Muscle of arm (tissue), 12 donors: ENCODE results near the gene WWOX. TPM values are rescaled to one million over a fixed set of nuclear protein-coding genes. Genes with fewer than 3 reads are reported as not detected.

Experiments
- DNase-seq: peaks from one replicate; pipeline ENCODE4 v3.0.0-alpha.2; 2013
- polyA plus RNA-seq, 12 donors: library from polyadenylated mRNA; unstranded; fragments of 120-200 nt; gene quantifications; one replicate each; pipeline ENCODE4 v1.2.1, GENCODE V29; 2013; ENCODE audit not compliant: insufficient read length in 12 of 12

WWOX gene
- polyA plus RNA-seq, 12 donors: 7.4 to 17.2 (median 10.9) TPM; not detected in 2

GRCh38 chr16:78519896-78520295 is 420.4 kb downstream of the WWOX start:
- DNase-seq: no peak

- DNase-seq: no peak
Measured at GRCh38 chr16:78520470-78520869, 421.0 kb downstream of the WWOX start.

- no peak for DNase-seq
Measured at GRCh38 chr16:78522327-78522726, 422.9 kb downstream of the WWOX start.

GRCh38 chr16:78523212-78523985 is 423.9 kb downstream of the WWOX start:
- DNase-seq: no peak

GRCh38 chr16:78524066-78524595 is 424.7 kb downstream of the WWOX start:
- no peak for DNase-seq

GRCh38 chr16:78528265-78528664 is 428.8 kb downstream of the WWOX start:
- no peak for DNase-seq

- no peak for DNase-seq
Measured at GRCh38 chr16:78529881-78530280, 430.4 kb downstream of the WWOX start.

- no peak for DNase-seq
Measured at GRCh38 chr16:78530283-78530682, 430.8 kb downstream of the WWOX start.

- no peak for DNase-seq
Measured at GRCh38 chr16:78535098-78535497, 435.6 kb downstream of the WWOX start.

GRCh38 chr16:78537511-78537910 is 438.1 kb downstream of the WWOX start:
- no peak for DNase-seq

- no peak for DNase-seq
Measured at GRCh38 chr16:78538292-78538691, 438.8 kb downstream of the WWOX start.

- DNase-seq: no peak
Measured at GRCh38 chr16:78538919-78539318, 439.5 kb downstream of the WWOX start.

GRCh38 chr16:78542419-78542818 is 443.0 kb downstream of the WWOX start:
- no peak for DNase-seq

GRCh38 chr16:78543023-78543422 is 443.6 kb downstream of the WWOX start:
- no peak for DNase-seq

- no peak for DNase-seq
Measured at GRCh38 chr16:78549366-78549765, 449.9 kb downstream of the WWOX start.

- DNase-seq: no peak
Measured at GRCh38 chr16:78551487-78552085, 452.1 kb downstream of the WWOX start.

- no peak for DNase-seq
Measured at GRCh38 chr16:78552106-78552675, 452.7 kb downstream of the WWOX start.

- no peak for DNase-seq
Measured at GRCh38 chr16:78552716-78553115, 453.3 kb downstream of the WWOX start.

- no peak for DNase-seq
Measured at GRCh38 chr16:78553268-78554039, 454.0 kb downstream of the WWOX start.

- no peak for DNase-seq
Measured at GRCh38 chr16:78556421-78556820, 457.0 kb downstream of the WWOX start.

GRCh38 chr16:78560997-78561396 is 461.5 kb downstream of the WWOX start:
- no peak for DNase-seq

GRCh38 chr16:78562111-78562510 is 462.7 kb downstream of the WWOX start:
- no peak for DNase-seq
